ENCODE data around the gene CFAP90. TPM values are rescaled to one million over a fixed set of nuclear protein-coding genes. Genes with fewer than 3 reads are reported as not detected.
A peak's percentile ranks its signal among the peaks of the same experiment; 100 is the strongest.

CFAP90 gene
- total RNA-seq, 2 experiments from 2014 or later, result not detected

DNA sequence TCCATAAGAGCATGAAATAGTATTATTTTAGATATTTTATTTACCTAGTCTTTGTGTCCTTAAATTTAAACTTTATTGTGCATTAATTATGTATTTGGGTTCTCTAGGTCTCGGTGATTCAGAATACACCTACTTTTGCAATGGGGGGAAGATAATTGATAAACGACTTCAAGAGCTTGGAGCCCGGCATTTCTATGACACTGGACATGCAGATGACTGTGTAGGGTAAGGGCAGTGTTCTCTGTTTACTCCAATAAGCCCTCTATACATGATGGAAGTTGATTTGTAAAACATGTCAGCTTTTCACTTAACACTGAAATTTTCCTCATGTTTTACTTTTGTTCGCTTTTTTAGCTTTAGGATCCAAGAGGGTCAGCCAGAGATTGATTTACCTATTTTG, 24.2 kb upstream of the CFAP90 start:
- CTCF ChIA-PET, result interaction anchor here (4.1 kb wide), 1 partner anchor 11 kb away, joined by 23 read pairs; no protein-coding TSS in a partner anchor
- peaks cover 71% of the 10 kb centered on the region for H3K4me1 Mint-ChIP-seq (ENCODE audit: low read depth)
- no peak overlapping the region for H3K4me3 Mint-ChIP-seq
- DNase-seq (no peak), ATAC-seq (no peak)
- H3K27me3 Mint-ChIP-seq, result no peaks in the 10 kb centered on the region
- peaks cover 71% of the 10 kb centered on the region for H3K36me3 Mint-ChIP-seq (ENCODE audit: low read depth)
- no peaks in the 10 kb centered on the region for H3K9me3 Mint-ChIP-seq
- H3K27ac Mint-ChIP-seq, result no peak overlapping the region
- TF ChIP-seq, protein P1, sequence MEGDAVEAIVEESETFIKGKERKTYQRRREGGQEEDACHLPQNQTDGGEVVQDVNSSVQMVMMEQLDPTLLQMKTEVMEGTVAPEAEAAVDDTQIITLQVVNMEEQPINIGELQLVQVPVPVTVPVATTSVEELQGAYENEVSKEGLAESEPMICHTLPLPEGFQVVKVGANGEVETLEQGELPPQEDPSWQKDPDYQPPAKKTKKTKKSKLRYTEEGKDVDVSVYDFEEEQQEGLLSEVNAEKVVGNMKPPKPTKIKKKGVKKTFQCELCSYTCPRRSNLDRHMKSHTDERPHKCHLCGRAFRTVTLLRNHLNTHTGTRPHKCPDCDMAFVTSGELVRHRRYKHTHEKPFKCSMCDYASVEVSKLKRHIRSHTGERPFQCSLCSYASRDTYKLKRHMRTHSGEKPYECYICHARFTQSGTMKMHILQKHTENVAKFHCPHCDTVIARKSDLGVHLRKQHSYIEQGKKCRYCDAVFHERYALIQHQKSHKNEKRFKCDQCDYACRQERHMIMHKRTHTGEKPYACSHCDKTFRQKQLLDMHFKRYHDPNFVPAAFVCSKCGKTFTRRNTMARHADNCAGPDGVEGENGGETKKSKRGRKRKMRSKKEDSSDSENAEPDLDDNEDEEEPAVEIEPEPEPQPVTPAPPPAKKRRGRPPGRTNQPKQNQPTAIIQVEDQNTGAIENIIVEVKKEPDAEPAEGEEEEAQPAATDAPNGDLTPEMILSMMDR (IDR thresholded peaks at IDR 0.05), result no peak
- POLR2A ChIA-PET, result no interaction called here
- intact Hi-C loops (cut with micrococcal nuclease), result no loop called here

DNA sequence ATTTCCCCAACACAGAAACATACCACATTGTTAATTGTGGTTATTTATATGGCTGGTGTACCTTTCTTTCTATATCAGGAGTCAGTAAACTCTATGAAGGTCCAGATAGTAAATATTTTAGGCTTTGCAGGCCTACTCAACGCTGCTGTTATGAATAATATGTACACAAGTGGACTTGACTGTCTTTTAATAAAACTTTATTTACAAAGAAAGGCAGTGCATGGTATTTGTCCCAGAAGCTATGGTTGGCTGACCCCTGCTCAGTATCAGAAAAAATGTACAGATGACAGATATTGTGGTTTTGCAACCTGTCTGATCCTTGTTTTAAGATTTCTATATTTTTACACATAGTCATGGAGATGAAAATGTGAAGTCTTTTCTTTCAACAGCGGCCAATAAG, 23.7 kb upstream of the CFAP90 start:
- ATAC-seq (no peak), DNase-seq (no peak)
- Mint-ChIP-seq H3K27me3 (no peaks in the 10 kb centered on the region), H3K9me3 (no peaks in the 10 kb centered on the region), H3K4me1 (ENCODE audit: low read depth) (peaks cover 75% of the 10 kb centered on the region), H3K36me3 (ENCODE audit: low read depth) (peaks cover 69% of the 10 kb centered on the region), H3K27ac (no peak overlapping the region), H3K4me3 (no peak overlapping the region)
- CTCF ChIA-PET, result interaction anchor here (4.1 kb wide), 1 partner anchor 12 kb away, joined by 23 read pairs; no protein-coding TSS in a partner anchor
- intact Hi-C loops (cut with micrococcal nuclease), result no loop called here
- POLR2A ChIA-PET, result no interaction called here
- TF ChIP-seq, protein P1 (IDR thresholded peaks at IDR 0.05), result no peak

DNA sequence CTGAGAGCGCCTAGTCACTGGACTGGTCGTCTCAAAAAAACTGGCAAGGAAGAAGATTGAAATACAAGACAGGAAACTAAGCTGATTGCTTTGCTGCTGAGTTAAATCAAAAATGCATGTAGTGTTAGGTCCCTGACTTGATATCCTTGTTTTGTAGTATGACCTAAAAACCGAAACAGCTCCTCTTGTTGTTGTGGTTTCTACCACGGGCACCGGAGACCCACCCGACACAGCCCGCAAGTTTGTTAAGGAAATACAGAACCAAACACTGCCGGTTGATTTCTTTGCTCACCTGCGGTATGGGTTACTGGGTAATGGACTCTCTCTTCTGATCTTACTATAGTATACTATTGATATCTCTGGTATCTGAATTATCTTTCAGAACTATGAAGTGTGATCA, 22.3 kb upstream of the CFAP90 start:
- CTCF ChIA-PET, result interaction anchor here (1.2 to 4.1 kb wide), 3 partner anchors 12 to 15 kb away, joined by 3 to 23 read pairs (median 6); no protein-coding TSS in a partner anchor
- Mint-ChIP-seq H3K4me1 (ENCODE audit: low read depth) (peaks cover 65% of the 10 kb centered on the region), H3K4me3 (peak overlapping the region; percentile 34), H3K27me3 (no peaks in the 10 kb centered on the region), H3K27ac (peak overlapping the region; percentile 72), H3K36me3 (ENCODE audit: low read depth) (peaks cover 62% of the 10 kb centered on the region), H3K9me3 (no peaks in the 10 kb centered on the region)
- TF ChIP-seq, protein P1 (IDR thresholded peaks at IDR 0.05), result no peak
- ATAC-seq (no peak), DNase-seq (peak; percentile 46)
- POLR2A ChIA-PET, result interaction anchor here (1.0 to 1.7 kb wide), 2 partner anchors 9 to 15 kb away, joined by 4 to 6 read pairs; no protein-coding TSS in a partner anchor
- intact Hi-C loops (cut with micrococcal nuclease), result no loop called here

DNA sequence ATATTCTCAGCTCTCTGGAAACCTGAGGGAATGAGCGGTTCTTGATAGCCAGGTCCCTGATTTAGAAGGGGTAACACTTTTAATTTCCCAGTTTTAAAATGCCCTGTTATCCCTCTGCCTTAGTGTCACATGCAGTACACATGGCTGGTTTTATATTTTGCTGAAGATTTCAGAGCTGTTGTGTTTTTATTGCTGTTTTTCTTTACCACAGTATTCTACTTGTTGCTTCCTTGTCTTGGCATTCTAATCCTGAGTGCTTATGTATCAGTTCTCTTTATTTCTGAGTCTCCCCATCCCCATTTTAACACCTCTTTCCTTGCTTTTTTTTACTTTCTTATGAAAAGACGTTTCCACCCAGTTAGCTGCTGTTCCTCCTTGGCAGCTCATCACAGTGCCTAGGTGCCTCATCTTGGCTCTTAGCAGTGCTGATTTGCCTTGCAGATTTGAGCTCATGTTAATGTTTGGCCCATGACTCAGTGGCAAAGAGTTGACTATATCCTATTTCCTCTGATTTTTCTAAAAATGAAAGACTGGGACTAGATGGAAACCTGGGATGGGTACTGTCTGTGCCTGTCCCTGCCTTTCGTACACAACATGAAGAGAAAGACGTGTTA, 21.7 kb upstream of the CFAP90 start:
- Mint-ChIP-seq H3K9me3 (no peaks in the 10 kb centered on the region), H3K4me3 (peak overlapping the region; percentile 34), H3K36me3 (ENCODE audit: low read depth) (peaks cover 56% of the 10 kb centered on the region), H3K27me3 (no peaks in the 10 kb centered on the region), H3K4me1 (ENCODE audit: low read depth) (peaks cover 63% of the 10 kb centered on the region), H3K27ac (peak overlapping the region; percentile 72)
- intact Hi-C loops (cut with micrococcal nuclease), result no loop called here
- CTCF ChIA-PET, result interaction anchor here (1.2 to 1.8 kb wide), 3 partner anchors 9 to 14 kb away, joined by 3 to 6 read pairs (median 4); no protein-coding TSS in a partner anchor
- POLR2A ChIA-PET, result interaction anchor here (1.7 kb wide), 1 partner anchor 15 kb away, joined by 6 read pairs; no protein-coding TSS in a partner anchor
- ATAC-seq (no peak), DNase-seq (no peak)
- TF ChIP-seq, protein P1 (IDR thresholded peaks at IDR 0.05), result no peak

DNA sequence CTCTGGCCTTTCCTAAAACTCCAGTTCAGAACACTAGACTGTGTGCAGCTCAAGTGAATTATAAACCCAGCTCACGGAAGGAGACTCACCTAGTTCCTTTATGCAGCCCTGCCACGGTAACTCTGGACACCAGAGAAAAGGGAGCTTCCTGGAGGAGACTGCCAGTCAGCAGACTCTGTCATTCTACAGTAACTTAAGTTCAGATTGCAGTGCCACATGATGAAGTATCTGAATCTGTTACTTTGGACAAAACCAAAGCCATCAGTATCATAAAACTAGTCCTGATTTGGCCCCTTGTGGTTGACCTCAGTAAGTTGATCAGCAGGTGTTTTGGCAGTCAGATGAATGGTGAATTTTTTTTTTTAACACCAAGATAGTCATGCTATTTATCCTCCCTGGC, 20.7 kb upstream of the CFAP90 start:
- peak overlapping the region; percentile 10 for H3K4me3 Mint-ChIP-seq
- POLR2A ChIA-PET, result interaction anchor here (1.7 kb wide), 1 partner anchor 14 kb away, joined by 6 read pairs; no protein-coding TSS in a partner anchor
- H3K4me1 Mint-ChIP-seq (ENCODE audit: low read depth), result peaks cover 65% of the 10 kb centered on the region

More for the DNA sequence above, 20.7 kb upstream of the CFAP90 start:
- CTCF ChIA-PET, result interaction anchor here (1.1 to 1.8 kb wide), 3 partner anchors 10 to 21 kb away, joined by 3 to 6 read pairs (median 4); partner anchors contain the start of gene CFAP90
- Mint-ChIP-seq H3K9me3 (no peaks in the 10 kb centered on the region), H3K27ac (peak overlapping the region; percentile 25), H3K36me3 (ENCODE audit: low read depth) (peaks cover 58% of the 10 kb centered on the region), H3K27me3 (no peaks in the 10 kb centered on the region)
- TF ChIP-seq, protein P1 (IDR thresholded peaks at IDR 0.05), result no peak
- ATAC-seq, result no peak
- peak; percentile 7 for DNase-seq
- intact Hi-C loops (cut with micrococcal nuclease), result no loop called here

All from activated CD8-positive, alpha-beta T cell treated with anti-CD3 and anti-CD28 coated beads for 36 hours (primary cell).